Muscle of leg (tissue), 11 donors: ENCODE data around the gene ZNF341. TPM values are rescaled to one million over a fixed set of nuclear protein-coding genes. Genes with fewer than 3 reads are reported as not detected.

ENCODE experiments used
- DNase-seq: peaks from one replicate; pipeline ENCODE4 v3.0.0; 2013
- H3K27ac ChIP-seq: one replicate; pipeline ENCODE4 v1.5.1; 2013; ENCODE audit warnings: mild to moderate bottlenecking, low read length, control low read depth
- H3K27me3 ChIP-seq: one replicate; pipeline ENCODE4 v1.6.1; 2013; ENCODE audit warnings: low read length; ENCODE audit not compliant: control insufficient read depth, insufficient read depth
- H3K36me3 ChIP-seq: one replicate; pipeline ENCODE4 v1.6.1; 2013; ENCODE audit warnings: low read length; ENCODE audit not compliant: control insufficient read depth, insufficient read depth
- H3K4me1 ChIP-seq: one replicate; pipeline ENCODE4 v1.6.1; 2013; ENCODE audit warnings: low read length; ENCODE audit not compliant: control insufficient read depth, insufficient read depth
- H3K4me3 ChIP-seq: one replicate; pipeline ENCODE4 v1.5.1; 2013; ENCODE audit warnings: low read length, control low read depth
- H3K9me3 ChIP-seq: replicated peaks from 2 replicates; pipeline ENCODE4 v1.6.1; 2013; ENCODE audit warnings: low read depth, low read length; ENCODE audit not compliant: control insufficient read depth
- WGBS: methylation state at CpG from one replicate; pipeline ENCODE4 v1.1.5; 2013; ENCODE audit warnings: missing lambda C conversion rate; ENCODE audit not compliant: insufficient coverage; 5-methylcytosine and 5-hydroxymethylcytosine counted together
- polyA plus RNA-seq, 8 donors: library from polyadenylated mRNA; unstranded; fragments of 120-200 nt; gene quantifications; one replicate each; pipeline versions ENCODE4 v1.2.1 to v1.2.3, GENCODE V29; 2013; ENCODE audit warnings: inconsistent platforms in 1 of 8, low replicate concordance in 1 of 8; ENCODE audit not compliant: insufficient read length in 8 of 8, insufficient read depth in 1 of 8
- total RNA-seq: library from RNA; stranded (reverse); fragments of 120-200 nt; gene quantifications from one replicate; pipeline ENCODE4 v1.2.4, GENCODE V29; 2013

The ZNF341 gene
- total and polyA plus RNA-seq, 9 donors: 1.3 to 3.2 (median 2.8) TPM

- no peaks in the 10 kb centered on the region for H3K9me3 ChIP-seq
- H3K4me1 ChIP-seq: peaks cover 12% of the 10 kb centered on the region
- WGBS: 40% methylated on average over 17 of the region's 21 CpGs
- no peaks in the 10 kb centered on the region for H3K27me3 ChIP-seq
- H3K27ac ChIP-seq: no peak overlapping the region
- H3K4me3 ChIP-seq: no peak overlapping the region
- peaks cover 11% of the 10 kb centered on the region for H3K36me3 ChIP-seq
- DNase-seq: peak; percentile 23
Observed at GRCh38 chr20:33793011-33793931, 61.5 kb downstream of the ZNF341 start.

- 91% methylated on average over 4 of the region's 9 CpGs for WGBS
- DNase-seq: no peak
- H3K4me3 ChIP-seq: no peak overlapping the region
- peaks cover 5% of the 10 kb centered on the region for H3K4me1 ChIP-seq
- no peaks in the 10 kb centered on the region for H3K27me3 ChIP-seq
- H3K9me3 ChIP-seq: no peaks in the 10 kb centered on the region
- H3K36me3 ChIP-seq: peaks cover 5% of the 10 kb centered on the region
- H3K27ac ChIP-seq: no peak overlapping the region
Observed at GRCh38 chr20:33796263-33796906, 64.6 kb downstream of the ZNF341 start.

- Histone ChIP-seq H3K4me3 (no peak overlapping the region), H3K27ac (no peak overlapping the region), H3K4me1 (peaks cover 5% of the 10 kb centered on the region), H3K9me3 (no peaks in the 10 kb centered on the region), H3K36me3 (peaks cover under 1% of the 10 kb centered on the region), H3K27me3 (no peaks in the 10 kb centered on the region)
- no peak for DNase-seq
- 73% methylated on average over 1 of the region's 5 CpGs for WGBS
Observed at GRCh38 chr20:33796907-33797544, 65.2 kb downstream of the ZNF341 start.

- no peaks in the 10 kb centered on the region for H3K27me3 ChIP-seq
- no peak overlapping the region for H3K27ac ChIP-seq
- WGBS: 100% methylated on average over 1 of the region's 4 CpGs
- H3K4me3 ChIP-seq: no peak overlapping the region
- H3K9me3 ChIP-seq: no peaks in the 10 kb centered on the region
- no peak for DNase-seq
- no peaks in the 10 kb centered on the region for H3K4me1 ChIP-seq
- H3K36me3 ChIP-seq: no peaks in the 10 kb centered on the region
Observed at GRCh38 chr20:33798444-33798843, 66.6 kb downstream of the ZNF341 start.

GRCh38 chr20:33803921-33804337 lies 72.1 kb downstream of the ZNF341 start:
- H3K4me3 ChIP-seq: no peak overlapping the region
- no peaks in the 10 kb centered on the region for H3K27me3 ChIP-seq
- no peaks in the 10 kb centered on the region for H3K9me3 ChIP-seq
- H3K36me3 ChIP-seq: no peaks in the 10 kb centered on the region
- no peak overlapping the region for H3K27ac ChIP-seq
- no CpG with 5 or more reads among the region's 2 CpGs for WGBS
- DNase-seq: no peak
- no peaks in the 10 kb centered on the region for H3K4me1 ChIP-seq

- 40% methylated on average over 1 of the region's 3 CpGs for WGBS
- Histone ChIP-seq H3K36me3 (no peaks in the 10 kb centered on the region), H3K27ac (no peak overlapping the region), H3K27me3 (no peaks in the 10 kb centered on the region), H3K4me1 (peaks cover 14% of the 10 kb centered on the region), H3K9me3 (no peaks in the 10 kb centered on the region), H3K4me3 (no peak overlapping the region)
- DNase-seq: no peak
Observed at GRCh38 chr20:33808388-33808787, 76.6 kb downstream of the ZNF341 start.

- Histone ChIP-seq H3K27me3 (no peaks in the 10 kb centered on the region), H3K9me3 (no peaks in the 10 kb centered on the region), H3K4me3 (no peak overlapping the region), H3K27ac (no peak overlapping the region), H3K4me1 (peaks cover 19% of the 10 kb centered on the region), H3K36me3 (peaks cover 5% of the 10 kb centered on the region)
- no peak for DNase-seq
- 68% methylated on average over 4 of the region's 5 CpGs for WGBS
Observed at GRCh38 chr20:33810259-33810658, 78.5 kb downstream of the ZNF341 start.

GRCh38 chr20:33810885-33811775 lies 79.3 kb downstream of the ZNF341 start, which contains the start of gene CHMP4B:
Gene CHMP4B, plus strand, starts transcription at chr20:33811348. Its CDS starts 121 bp downstream, at chr20:33811469.
- H3K36me3 ChIP-seq: peaks cover 5% of the 10 kb centered on the region
- peak within 1 kb of the TSS; percentile 97 for H3K27ac ChIP-seq
- peak within 1 kb of the TSS; percentile 86 for H3K4me3 ChIP-seq
- WGBS: under 1% methylated on average over 71 of the region's 71 CpGs
- DNase-seq: peak; percentile 100
- H3K27me3 ChIP-seq: no peaks in the 10 kb centered on the region
- H3K4me1 ChIP-seq: peaks cover 19% of the 10 kb centered on the region
- H3K9me3 ChIP-seq: no peaks in the 10 kb centered on the region

GRCh38 chr20:33811776-33812151 lies 80.0 kb downstream of the ZNF341 start:
- WGBS: 0% methylated on average over 10 of the region's 12 CpGs
- H3K27me3 ChIP-seq: no peaks in the 10 kb centered on the region
- H3K27ac ChIP-seq: peak overlapping the region; percentile 97
- peaks cover 5% of the 10 kb centered on the region for H3K36me3 ChIP-seq
- H3K4me3 ChIP-seq: peak overlapping the region; percentile 86
- H3K4me1 ChIP-seq: peaks cover 19% of the 10 kb centered on the region
- H3K9me3 ChIP-seq: no peaks in the 10 kb centered on the region
- DNase-seq: no peak
